ENCODE results near the gene HOXA2.

Gene HOXA2

DNA sequence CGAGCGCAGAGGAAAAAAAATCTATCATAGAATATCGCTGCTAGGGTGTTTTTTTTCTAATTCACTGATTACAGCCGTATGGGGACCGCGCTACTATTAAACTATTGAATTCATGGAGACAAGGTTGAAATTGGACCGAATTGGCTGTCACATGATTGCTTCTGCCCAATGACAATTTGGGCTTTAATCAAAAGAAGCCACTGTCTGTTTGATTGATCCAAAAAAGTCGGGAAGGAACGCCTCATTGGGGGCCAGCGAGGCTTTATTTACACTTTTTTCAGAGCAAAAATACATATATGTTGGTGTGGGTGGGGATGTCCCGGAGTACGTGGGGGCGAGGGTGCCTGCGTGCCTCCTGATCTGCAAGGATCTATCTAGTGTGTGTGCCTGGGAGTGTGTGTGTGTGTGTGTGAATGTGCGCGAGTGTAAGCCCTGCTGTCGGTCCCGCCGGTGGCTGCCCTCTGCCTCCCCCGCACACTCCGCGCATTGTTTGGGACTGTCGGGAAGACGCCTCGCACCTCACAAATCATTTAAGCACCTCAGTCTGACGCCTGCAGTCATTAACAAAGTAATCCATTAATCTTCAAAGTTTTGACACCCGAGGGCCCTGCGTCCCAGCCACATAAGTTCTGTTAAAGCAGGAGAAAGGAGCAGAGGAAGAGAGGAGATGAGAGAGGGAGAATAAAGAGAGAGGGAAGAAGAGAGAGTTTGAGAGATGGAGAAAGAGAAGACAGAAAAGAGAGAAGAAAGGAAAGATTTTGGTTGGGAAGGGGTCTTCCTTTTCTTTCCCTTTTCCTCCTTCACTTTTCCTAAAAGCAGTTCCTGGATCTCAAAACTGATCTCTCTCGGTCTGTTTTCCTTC is at the start of gene HOXA2:
HOXA2 (minus strand) TSS at position 103 of the 862 bp plus-strand sequence. CDS start 183 bp downstream, outside the sequence.
- no peak for DNase-seq

DNA sequence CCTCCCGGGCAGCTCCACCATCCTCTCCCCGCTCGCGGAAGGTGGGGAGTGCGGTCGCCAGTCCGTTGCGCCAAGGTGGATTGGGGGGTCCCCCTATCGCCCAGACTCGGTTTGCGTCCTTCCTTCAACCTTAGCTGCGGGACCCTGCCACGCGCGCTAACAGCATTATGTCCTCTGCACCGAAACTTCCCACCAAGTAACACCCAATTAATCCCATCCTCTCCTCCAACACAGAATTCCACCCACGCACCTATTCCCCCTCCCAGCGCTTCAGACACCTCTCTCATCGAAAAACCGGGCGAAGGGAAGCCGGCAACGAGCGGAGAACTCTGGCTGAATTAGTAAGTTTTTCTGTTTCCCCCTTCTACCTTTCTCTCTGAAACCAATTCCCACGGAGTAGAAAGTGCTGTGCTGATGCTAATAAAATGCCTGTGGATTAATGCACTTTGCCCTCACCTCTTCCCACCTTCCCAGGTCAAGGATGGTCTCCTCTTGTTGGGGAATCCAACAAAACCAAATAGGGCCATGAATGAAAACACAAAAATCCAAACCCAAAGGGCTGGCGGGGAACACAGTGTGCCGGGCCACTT is 49.0 kb upstream of the HOXA2 start:
- DNase-seq, result no peak

DNA sequence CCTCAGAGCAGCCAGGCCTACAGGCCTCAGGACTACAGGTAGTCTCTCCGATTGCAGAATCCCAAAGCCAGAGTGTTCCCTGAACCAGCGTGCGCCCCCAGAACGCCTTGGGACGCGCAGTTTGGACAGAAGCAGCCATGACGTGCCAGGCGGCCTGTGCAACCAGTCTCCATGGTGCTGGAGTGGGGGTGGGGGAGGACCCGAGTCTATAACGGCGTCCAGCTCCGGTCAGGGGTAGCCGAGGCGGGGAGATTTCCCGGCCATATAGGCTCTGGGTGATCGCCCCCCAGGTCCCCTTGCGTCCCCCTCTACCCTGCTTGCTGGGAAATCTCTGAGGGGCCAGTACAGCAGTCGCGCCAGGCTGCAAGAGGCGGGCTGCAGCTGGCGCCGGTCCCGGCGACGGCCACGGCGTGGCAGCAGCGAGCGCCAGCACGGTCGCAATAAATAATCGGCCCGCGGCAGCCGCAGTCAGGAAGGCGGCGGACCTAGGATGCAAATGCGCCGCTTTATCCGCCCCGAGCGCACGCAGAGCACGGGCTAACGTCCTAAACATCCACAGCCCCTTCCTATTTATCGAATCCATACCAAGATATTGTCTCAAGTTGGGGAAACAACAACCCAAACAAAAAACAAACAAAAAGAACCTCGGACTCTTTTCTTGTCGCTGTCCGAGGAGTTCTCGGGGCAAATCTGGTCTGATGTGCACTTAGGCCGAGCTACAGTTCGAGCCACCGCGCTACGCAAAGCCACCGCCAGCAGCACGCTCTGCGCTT is 48.3 kb upstream of the HOXA2 start:
- no peak for DNase-seq

DNA sequence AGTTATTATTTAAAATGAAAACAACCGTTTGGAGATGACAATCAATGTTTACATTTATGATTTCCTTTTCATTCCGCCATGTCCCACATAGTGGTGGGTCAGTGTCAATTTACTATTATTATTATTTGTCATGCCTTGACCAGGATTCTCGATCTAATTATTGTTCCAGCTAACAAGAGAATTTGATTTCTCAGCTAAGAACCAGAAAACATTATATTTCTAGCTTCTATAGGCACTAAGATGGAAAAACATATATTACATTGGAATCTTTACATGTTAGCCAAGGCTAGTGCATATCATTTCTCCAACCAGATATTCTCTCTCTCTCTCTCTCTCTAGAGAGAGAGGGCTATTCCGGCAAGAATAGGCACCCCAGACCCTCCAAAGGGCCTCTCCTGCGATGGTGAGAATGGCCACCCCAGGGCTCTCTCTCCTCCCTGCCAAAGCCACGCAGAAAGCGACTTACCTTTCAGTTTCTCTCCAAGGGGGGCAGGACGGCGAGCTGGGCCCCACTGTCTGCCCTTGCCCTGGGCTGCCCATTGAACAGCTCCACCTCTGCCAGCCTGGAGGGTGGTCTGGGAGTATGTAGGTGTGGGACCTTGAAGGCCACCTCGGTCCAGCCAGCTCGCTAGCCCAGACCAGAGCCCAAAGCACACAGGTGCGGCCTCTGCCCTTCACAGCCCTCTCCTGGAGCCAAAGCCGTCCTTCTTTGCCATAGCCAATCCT is 47.5 kb upstream of the HOXA2 start:
- DNase-seq, result no peak

DNA sequence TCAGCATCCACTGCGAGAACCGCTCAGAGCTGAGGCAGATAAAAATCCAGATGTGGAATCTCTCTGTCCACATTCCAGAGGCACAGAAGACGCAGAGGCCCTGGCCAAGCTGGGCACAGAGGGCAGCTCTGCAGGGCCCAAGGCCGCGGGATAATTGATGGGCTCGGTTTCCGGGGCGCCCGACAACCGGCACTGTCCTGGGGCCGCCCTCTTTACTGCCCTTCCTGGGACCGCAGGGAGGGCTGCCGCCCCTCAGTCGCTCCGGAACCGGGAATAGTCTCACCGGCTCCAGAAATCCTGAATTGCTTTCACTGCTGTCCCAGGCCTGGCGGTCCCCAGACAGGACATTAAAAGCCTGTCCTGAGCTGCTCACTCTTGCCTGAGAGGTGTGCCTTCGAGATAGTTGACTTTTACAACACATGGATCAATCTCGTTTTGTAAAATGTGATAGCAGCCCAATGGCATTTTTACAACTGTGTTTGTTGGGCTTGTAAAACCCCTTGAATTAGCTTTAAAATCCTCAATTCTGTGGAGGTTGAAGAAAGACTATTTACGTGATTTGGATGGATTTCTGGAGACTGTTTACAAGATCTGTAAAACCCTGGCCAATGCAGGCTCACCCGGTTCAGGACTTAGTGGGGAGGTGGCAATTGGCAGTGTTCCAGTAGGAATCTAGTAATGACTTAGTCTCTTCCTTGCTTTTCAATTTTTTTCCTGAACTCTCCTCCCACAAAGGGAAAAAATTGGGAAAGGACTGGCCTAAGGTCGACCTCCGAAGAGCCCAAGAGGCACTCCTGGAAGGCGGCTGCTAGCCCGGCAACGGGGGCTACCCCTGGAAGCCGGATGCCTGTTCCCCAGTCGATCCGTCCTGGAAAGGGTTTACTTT is 46.5 kb upstream of the HOXA2 start:
- no peak for DNase-seq

DNA sequence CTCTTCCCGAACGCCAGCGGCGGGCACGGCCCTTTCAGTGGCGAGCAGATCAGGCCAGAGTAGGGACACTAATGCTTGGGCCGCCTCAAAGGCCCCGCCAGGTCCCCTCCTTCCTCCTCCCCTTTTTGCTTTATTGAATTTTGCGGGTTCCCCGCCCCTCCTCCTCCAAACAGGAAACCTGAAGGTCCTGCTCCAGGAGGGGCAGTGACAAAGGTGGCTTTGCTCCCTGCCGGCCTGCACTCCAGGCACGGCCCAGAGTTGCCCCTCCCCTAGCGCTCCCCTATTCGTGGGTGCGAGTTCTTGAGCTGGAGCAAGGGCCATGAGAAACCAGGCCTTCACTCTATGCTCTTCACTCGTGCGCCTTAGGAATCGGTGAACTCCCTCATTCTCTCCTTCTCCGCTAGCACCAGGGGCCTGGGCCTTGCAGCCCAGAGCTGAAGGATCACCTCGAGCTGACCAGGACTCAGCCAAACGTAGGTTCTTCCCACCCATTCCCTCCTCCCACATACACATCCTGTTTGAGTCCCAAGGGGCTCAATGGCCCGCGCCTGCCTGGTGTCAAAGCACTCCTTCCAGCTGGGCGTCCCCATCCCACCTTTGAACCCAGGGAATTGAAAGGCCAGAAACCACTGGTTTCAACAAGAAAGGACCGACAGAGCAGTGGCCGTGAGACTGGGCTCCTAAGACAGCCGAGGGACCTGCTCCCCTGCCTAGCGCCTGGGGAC is 45.7 kb upstream of the HOXA2 start:
- DNase-seq, result no peak

DNA sequence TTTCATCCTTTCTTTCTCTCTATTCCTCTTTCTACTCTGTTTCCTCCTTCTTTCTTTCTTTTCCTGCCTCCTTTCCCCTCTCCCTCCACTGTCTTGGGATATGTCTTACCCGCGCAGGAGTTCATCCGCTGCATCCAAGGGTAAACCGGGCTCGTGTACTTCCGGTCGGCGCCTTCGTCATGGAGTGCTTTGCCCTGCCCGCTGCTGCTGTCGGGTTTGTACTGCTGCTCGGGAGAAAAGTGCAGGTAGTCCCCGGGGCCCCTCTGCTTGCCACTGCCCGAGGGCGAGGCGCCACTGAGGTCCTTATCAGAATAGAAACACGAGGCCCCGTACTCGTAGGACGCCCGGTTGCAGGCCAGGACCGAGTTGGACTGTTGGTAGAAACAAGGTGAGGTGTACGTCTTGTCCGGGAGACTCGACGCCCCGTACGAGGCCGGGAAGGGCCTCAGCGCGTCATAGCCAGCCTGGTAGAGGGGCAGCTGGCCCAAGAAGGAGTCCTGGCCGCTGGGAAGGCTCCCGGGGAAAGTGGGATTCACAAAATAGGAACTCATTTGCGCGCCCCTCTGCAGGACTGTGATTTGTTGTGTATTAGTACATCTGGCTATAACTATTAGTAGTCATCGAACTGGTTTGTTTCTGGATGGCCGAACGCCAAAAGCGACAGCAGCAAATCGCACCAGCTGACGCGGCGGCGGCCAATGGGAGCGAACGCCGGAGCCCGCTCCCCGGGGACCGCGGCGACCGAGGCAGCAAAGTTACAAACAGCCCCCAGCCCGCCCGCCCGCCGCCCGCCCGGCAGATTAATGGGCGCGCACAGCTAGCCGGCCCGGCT is 44.9 kb upstream of the HOXA2 start, which contains the start of gene HOXA6:
HOXA6 (minus strand) TSS at position 576 of the 832 bp plus-strand sequence; CDS start at position 551, 25 bp downstream.
- DNase-seq, result no peak

DNA sequence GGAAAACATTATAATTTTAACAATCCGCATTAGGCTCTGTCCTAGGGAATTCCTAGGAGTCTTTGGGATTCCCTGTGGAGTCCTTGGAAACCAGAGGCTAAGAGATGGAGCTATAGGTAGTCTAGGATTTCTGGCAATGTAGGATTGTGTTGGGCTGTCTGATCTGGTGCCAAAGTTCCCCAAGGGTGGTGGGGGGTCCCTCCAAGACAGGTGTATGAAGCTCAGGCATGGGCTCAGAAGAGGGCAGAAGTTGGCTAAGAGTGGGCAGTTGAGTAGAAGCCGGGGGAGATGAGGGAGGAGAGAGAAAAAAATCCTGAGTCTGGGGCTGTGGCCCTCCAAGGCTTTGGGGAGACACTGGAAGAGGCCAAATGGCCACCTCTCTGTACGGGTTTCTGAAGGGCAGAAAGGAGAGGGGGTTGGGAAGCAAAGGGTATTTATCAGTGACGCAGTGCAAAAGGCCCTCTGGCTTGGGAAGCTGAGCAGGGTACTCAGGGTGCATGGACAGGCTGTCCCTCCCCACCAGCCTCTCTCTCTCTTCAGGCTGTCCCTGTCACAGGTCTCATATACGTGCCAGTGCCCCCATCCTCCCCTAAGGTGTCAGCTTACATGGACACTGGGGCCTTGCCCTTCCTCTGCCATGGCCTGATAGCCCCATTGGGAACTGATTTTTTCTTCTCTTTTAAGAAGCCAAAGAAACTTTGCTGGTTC is 44.2 kb upstream of the HOXA2 start:
- DNase-seq, result no peak

DNA sequence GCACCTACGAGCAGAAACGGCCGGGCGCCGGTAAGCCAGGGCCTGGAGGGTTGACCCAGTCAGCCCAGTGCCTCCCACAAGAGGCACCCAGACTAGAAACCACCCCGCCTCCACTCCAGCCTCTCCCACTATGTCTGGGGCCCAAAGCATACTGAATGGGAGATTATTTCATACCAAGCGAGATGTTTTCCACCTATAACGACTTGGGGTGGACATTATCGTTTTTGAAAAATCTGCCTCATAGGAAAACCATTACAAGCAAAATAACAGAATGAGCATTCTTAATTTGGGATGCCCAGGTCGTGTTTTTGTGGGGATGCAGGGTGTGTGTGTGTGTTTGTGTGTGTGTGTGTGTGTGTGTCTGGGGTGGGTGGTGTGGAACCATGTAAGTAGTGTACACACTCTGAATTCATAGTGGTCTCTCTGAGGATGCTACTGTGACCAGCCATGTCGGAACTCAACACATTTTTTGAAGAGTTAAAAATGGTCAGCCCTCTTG is 43.5 kb upstream of the HOXA2 start:
- DNase-seq, result no peak

DNA sequence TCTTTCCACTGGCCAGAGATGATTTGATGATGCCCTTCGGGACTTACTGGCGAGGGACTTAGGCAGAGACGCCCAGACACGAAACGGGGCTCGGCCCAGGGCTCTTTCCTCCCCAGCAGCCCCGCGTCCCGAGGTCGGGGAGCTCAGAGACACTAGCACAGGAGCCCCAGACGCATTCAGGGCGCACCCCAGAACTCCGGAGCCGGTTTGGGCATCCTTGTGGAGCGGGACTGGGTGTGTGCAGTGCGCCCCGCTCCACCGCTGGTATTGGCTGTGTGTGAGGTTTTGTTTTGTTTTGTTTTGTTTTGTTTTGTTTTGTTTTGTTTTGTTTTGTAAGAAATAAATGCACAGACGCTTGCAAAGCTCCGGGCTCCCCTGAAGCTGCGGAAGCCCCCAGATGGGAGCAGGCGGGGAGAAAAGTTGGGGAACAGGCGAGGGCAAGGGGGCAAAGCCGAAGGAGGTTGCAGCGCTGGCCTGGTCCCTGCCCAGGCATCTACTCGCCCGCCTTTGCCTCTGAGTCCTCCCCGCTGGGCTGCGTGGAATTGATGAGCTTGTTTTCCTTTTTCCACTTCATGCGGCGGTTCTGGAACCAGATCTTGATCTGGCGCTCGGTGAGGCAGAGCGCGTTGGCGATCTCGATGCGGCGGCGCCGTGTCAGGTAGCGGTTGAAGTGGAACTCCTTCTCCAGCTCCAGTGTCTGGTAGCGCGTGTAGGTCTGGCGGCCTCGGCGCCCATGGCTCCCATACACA is 42.9 kb upstream of the HOXA2 start:
- no peak for DNase-seq

DNA sequence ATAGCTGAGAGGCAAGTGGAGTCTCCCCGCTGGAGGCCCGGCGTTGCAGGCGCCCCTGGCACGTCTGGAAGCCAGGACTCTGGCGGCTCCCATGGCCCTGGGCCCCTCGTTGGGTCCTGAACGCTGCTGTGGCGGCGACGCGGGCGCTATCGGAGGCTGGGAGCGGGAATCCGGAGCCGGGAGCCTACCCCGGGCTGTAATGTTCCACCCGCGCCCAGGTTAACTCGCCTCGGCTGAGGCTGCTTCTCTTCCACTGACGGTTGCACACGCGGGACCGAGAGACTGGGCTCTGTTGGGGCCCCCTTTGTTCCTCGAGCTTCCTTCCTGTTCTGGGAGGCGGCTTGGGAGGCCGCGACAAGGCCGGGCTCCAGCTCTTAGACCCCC is 42.3 kb upstream of the HOXA2 start:
- no peak for DNase-seq

DNA sequence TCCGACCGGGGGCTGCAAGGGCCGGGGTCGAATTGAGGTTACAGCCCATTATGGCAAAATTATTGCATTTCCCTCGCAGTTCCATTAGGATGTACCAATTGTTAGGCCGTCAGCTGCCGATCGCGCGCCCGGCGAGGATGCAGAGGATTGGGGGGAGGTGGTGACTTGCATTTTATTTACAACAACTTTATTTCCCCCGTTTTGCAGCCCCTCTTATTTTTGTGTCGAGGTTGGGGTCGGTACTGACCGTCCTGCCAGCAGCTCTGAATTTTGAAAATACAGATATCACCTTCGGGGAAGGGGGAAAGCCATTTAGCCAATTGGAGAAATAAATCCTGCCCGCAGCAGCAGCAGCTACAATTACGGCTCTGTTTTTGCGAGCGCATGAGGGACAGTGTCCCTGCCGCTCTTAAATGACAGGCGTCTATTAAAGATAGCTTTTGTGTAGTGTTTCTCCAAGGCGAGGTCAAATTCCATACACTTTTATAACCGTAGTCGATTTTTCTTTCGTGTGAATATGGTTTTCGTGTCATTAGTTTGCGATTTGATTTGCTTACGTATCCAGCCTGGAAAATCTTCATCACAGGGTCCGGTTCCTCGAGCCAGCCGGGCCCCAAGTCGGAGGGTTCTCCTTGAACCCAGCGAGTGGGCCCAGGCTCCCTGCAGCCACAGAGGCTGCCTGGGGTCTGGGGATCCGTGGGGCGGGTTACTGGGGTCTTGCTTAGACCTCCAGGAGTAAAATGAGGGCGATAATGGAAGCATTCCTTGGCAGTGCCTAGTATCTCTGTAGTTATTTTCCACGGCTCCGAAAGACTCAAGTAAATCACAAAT is 41.7 kb upstream of the HOXA2 start:
- DNase-seq, result no peak

DNA sequence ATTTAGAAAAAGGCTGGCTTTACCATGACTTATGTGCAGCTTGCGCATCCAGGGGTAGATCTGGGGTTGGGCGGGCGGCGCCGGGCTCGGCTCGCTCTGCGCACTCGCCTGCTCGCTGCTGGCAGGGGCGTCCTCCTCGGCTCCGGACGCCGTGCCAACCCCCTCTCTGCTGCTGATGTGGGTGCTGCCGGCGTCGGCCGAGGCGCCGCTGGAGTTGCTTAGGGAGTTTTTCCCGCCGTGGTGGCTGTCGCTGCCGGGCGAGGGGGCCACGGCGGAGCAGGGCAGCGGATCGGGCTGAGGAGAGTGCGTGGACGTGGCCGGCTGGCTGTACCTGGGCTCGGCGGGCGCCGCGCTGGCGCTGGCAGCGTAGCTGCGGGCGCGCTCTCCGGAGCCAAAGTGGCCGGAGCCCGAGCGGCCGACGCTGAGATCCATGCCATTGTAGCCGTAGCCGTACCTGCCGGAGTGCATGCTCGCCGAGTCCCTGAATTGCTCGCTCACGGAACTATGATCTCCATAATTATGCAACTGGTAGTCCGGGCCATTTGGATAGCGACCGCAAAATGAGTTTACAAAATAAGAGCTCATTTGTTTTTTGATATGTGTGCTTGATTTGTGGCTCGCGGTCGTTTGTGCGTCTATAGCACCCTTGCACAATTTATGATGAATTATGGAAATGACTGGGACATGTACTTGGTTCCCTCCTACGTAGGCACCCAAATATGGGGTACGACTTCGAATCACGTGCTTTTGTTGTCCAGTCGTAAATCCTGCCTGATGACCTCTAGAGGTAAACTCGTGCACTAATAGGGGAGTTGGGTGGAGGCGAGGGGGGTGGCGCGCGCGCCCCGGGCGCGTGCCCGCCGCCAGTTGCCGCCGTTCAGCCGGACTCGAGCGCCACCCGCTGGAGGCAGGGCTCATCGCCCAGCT is 40.8 kb upstream of the HOXA2 start, which contains the start of gene HOXA5:
HOXA5 (minus strand) TSS at position 659 of the 927 bp plus-strand sequence; CDS start at position 585, 74 bp downstream.
- DNase-seq, result peak; percentile 99

DNA sequence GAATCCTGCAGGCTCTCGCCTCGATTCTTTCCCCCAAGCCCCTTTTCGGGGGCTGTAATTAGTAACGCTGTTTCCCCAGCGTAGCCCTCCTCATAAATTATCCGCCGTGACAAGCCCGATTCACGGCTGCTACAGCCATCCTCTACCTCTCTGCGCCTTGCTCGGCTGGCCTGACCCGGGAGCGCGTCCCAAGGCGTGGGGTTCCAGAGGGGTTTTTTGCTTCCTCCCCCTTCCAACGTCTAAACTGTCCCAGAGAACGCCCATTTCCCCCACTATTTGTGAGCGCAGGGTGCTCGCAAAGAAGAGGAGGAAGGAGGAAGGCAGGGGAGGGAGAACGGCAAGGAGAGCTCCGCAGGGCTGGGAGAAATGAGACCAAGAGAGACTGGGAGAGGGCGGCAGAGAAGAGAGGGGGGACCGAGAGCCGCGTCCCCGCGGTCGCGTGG is 40.1 kb upstream of the HOXA2 start:
- DNase-seq, result no peak

DNA sequence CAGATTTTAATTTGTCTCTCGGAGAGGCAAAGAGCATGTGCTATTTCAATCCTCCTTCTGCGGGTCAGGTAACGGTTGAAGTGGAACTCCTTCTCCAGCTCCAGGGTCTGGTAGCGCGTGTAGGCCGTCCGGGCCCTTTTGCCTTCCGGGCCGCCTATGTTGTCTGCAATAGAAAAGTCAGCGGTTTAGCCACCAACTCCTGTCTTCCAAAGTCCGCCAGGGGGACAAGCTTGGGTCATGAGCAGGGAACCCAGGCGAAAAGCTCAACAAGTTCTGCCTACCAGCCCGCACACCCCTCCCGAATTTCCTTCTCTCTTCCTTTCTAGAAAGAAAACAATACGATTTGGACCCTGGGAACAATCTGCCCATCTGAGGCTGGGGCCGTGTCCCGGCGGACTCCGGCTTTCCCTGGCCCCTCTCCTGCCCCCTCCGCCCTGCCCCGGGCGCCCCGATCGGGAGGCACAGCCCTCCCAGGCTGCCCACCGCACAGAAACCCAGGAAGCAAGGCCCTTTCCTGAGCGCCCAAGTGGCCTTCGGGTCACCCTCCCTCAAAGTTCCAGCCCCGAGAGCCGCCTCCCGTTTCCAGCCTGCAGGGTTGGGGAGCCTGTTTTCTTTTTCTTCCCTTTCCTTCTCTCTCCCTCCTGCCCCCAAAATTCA is 39.6 kb upstream of the HOXA2 start:
- no peak for DNase-seq
